ENCODE results near the gene RHOJ. TPM values are rescaled to one million over a fixed set of nuclear protein-coding genes. Genes with fewer than 3 reads are reported as not detected.

The RHOJ gene
- total and polyA plus RNA-seq, 2 of the 4 experiments (the other 2 are of a cell fraction): 9.5 to 33.9 TPM

- Histone ChIP-seq H3K79me1 (ENCODE audit: low read depth in 1 of 2, low read length in 2 of 2) (no peaks in the 10 kb centered on the region), H2BK120ac (ENCODE audit: low read depth, low read length) (no peak overlapping the region), H2BK15ac (ENCODE audit: low read depth, low read length) (no peak overlapping the region), H2AK9ac (replicated peaks; ENCODE audit: low read depth, low read length, poor library complexity) (no peak overlapping the region), H3K9me1 (ENCODE audit: insufficient read depth, low read length) (no peaks in the 10 kb centered on the region), H4K5ac (ENCODE audit: low read depth, low read length) (no peak overlapping the region), H4K20me1 (ENCODE audit: insufficient read depth, low read length) (no peaks in the 10 kb centered on the region), H3K23ac (ENCODE audit: low read depth, low read length) (no peak overlapping the region), H2AFZ (replicated peaks; ENCODE audit: low read length, poor library complexity) (no peak overlapping the region), H3K14ac (replicated peaks; ENCODE audit: low read depth, low read length) (no peak overlapping the region), H3K4ac (ENCODE audit: low read depth, low read length) (no peak overlapping the region), H3K4me1 (ENCODE audit: control insufficient read depth, insufficient read depth, low read length) (no peaks in the 10 kb centered on the region), H2BK20ac (ENCODE audit: low read depth, low read length) (no peak overlapping the region), H3K27me3 (ENCODE audit: control insufficient read depth, insufficient read depth, low read length) (no peaks in the 10 kb centered on the region), H3K36me3 (ENCODE audit: control insufficient read depth, insufficient read depth, low read length) (no peaks in the 10 kb centered on the region), H3K56ac (ENCODE audit: extremely low read depth, insufficient read depth, low read length) (no peak overlapping the region), H3K27ac (ENCODE audit: insufficient read depth, low read length) (no peak overlapping the region), H3K18ac (ENCODE audit: low read depth, low read length) (no peak overlapping the region), H3K9ac (ENCODE audit: low read depth, low read length) (no peak overlapping the region), H3K4me3 (ENCODE audit: insufficient read depth, low read depth, low read length) (no peak overlapping the region), H3K4me2 (ENCODE audit: low read depth, low read length) (no peak overlapping the region), H3K9me3 (ENCODE audit: control insufficient read depth, insufficient read depth, low read length) (no peaks in the 10 kb centered on the region), H2AK5ac (ENCODE audit: low read depth, low read length) (no peak overlapping the region), H4K8ac (ENCODE audit: low read depth in 2 of 2, low read length in 2 of 2) (no peak overlapping the region), H4K91ac (ENCODE audit: insufficient read depth, low read depth, low read length) (no peak overlapping the region), H2BK5ac (ENCODE audit: low read depth, low read length, poor library complexity, severe bottlenecking) (no peak overlapping the region)
- dilution Hi-C loops (cut with HindIII; ENCODE audit: low sequenced_read_pairs, unreplicated experiment): no loop called here
- CTCF ChIA-PET: interaction anchor here (1.9 to 3.3 kb wide), 2 partner anchors 13 to 102 kb away, joined by 4 to 18 read pairs; no protein-coding TSS in a partner anchor
- in situ Hi-C loops (cut with MboI; ENCODE audit: low sequenced_read_pairs): loop anchor here (5.0 kb wide), 1 partner anchor 1109 kb away; no protein-coding TSS in a partner anchor
- DNase-seq (no peak), ATAC-seq (ENCODE audit: low read depth) (no peak)
- WGBS, 2 experiments (ENCODE audit: extremely low coverage in 2 of 2, insufficient read length in 1 of 2): no CpG with 5 or more reads among the region's 4 CpGs
- intact Hi-C loops (cut with micrococcal nuclease): loop anchor here (1.0 to 10.0 kb wide), 5 partner anchors 102 to 1351 kb away; no protein-coding TSS in a partner anchor
- POLR2A ChIA-PET (ENCODE audit: unreplicated experiment): interaction anchor here (0.6 kb wide), 1 partner anchor 1149 kb away, joined by 4 read pairs; no protein-coding TSS in a partner anchor
- TF ChIP-seq NFE2L2 (IDR thresholded peaks at IDR 0.05; ENCODE audit: low read depth, low read length) (no peak), BHLHE40 (IDR thresholded peaks at IDR 0.05; ENCODE audit: low read depth, low read length) (no peak), SMC3 (IDR thresholded peaks at IDR 0.05; ENCODE audit: low read depth, low read length) (no peak), RFX5 (IDR thresholded peaks at IDR 0.05; ENCODE audit: low read depth, low read length) (no peak), CEBPB (IDR thresholded peaks at IDR 0.05; ENCODE audit: low read depth, low read length) (no peak), MAFK (IDR thresholded peaks at IDR 0.05; ENCODE audit: low read depth, low read length) (no peak), USF2 (IDR thresholded peaks at IDR 0.05; ENCODE audit: low read depth, low read length) (no peak), CTCF (conservative IDR thresholded peaks at IDR 0.05; ENCODE audit: low read depth, low read length) (no peak), CHD1 (IDR thresholded peaks at IDR 0.05; ENCODE audit: low read depth, low read length) (no peak), RAD21 (IDR thresholded peaks at IDR 0.05; ENCODE audit: low read length) (no peak)
- BruUV-seq (replicated peaks): no TSS peak
These were observed 71.8 kb downstream of the RHOJ start for GRCh38 chr14:63276016-63276415.

Data from IMR-90 (cell line).